ENCODE measurements around the gene ALOX12.
"Not testable (repeated sequence)": the region's sequence is repeated elsewhere in the genome, so short reads cannot be mapped to it uniquely, and the experiment has no call there.

ALOX12 gene

GRCh38 chr17:7046725-7047397 is 51.0 kb downstream of the ALOX12 start:
- H4K91ac ChIP-seq (ENCODE audit: low read depth, low read length, poor library complexity); H3K18ac ChIP-seq (ENCODE audit: low read length); H3K23ac ChIP-seq (ENCODE audit: low read depth, low read length, poor library complexity); H3K79me1 ChIP-seq (ENCODE audit: low read depth, low read length); H3K9ac ChIP-seq (ENCODE audit: low read depth, low read length, poor library complexity); H3K9me3 ChIP-seq (replicated peaks in 1 of 2; ENCODE audit: control insufficient read depth in 2 of 2, insufficient read depth in 1 of 2, low read depth in 1 of 2, low read length in 2 of 2); H2BK15ac ChIP-seq (ENCODE audit: low read length); H3K36me3 ChIP-seq (replicated peaks in 1 of 2; ENCODE audit: control insufficient read depth in 2 of 2, insufficient read depth in 2 of 2, low read length in 2 of 2); H3K14ac ChIP-seq (ENCODE audit: low read length); H3K4ac ChIP-seq (ENCODE audit: low read length); H4K8ac ChIP-seq (ENCODE audit: low read depth, low read length); H2BK5ac ChIP-seq (ENCODE audit: low read length); H3K27ac ChIP-seq (replicated peaks; ENCODE audit: low read length); H2AK5ac ChIP-seq (ENCODE audit: low read depth, low read length); DNase-seq (ENCODE audit: low spot score); H2BK12ac ChIP-seq (ENCODE audit: low read length); H2BK120ac ChIP-seq (ENCODE audit: low read depth, low read length): not testable (repeated sequence)
- peaks cover 0 to 41% (median 21%) of the 10 kb centered on the region in 3 experiments for H3K27me3 ChIP-seq (ENCODE audit: control insufficient read depth in 3 of 3, insufficient read depth in 3 of 3, low read depth in 1 of 3, low read length in 3 of 3)
- H2AFZ ChIP-seq (ENCODE audit: low read length): peak overlapping the region; percentile 76
- no CpG with 5 or more reads among the region's 26 CpGs for WGBS, 2 donors (ENCODE audit: extremely low coverage in 2 of 2, insufficient read length in 2 of 2, insufficient replicate concordance in 1 of 2)
- peak overlapping the region in 1 of 2 donors; percentile 28 for H3K4me3 ChIP-seq (ENCODE audit: low read length in 2 of 2)
- peaks cover 8 to 22% of the 10 kb centered on the region in 2 donors for H3K4me1 ChIP-seq (ENCODE audit: control insufficient read depth in 2 of 2, insufficient read depth in 1 of 2, low read depth in 1 of 2, low read length in 2 of 2)
- peak overlapping the region; percentile 57 for H3K4me2 ChIP-seq (ENCODE audit: insufficient read depth, low read length, poor library complexity, severe bottlenecking)

GRCh38 chr17:7047566-7047965 is 51.7 kb downstream of the ALOX12 start:
- no peak overlapping the region for H2AFZ ChIP-seq (ENCODE audit: low read length)
- H3K23ac ChIP-seq (ENCODE audit: low read depth, low read length, poor library complexity): no peak overlapping the region
- no peak overlapping the region for H2AK5ac ChIP-seq (ENCODE audit: low read depth, low read length)
- H3K9ac ChIP-seq (ENCODE audit: low read depth, low read length, poor library complexity): no peak overlapping the region
- H3K27ac ChIP-seq (replicated peaks; ENCODE audit: low read length): no peak overlapping the region
- H3K4me1 ChIP-seq (ENCODE audit: control insufficient read depth in 2 of 2, insufficient read depth in 1 of 2, low read depth in 1 of 2, low read length in 2 of 2): peaks cover 8 to 20% of the 10 kb centered on the region in 2 donors
- H3K4me3 ChIP-seq (ENCODE audit: low read length in 2 of 2): no peak overlapping the region
- H3K4ac ChIP-seq (ENCODE audit: low read length): no peak overlapping the region
- H3K27me3 ChIP-seq (ENCODE audit: control insufficient read depth in 3 of 3, insufficient read depth in 3 of 3, low read depth in 1 of 3, low read length in 3 of 3): peaks cover 0 to 34% (median 17%) of the 10 kb centered on the region in 3 experiments
- H3K79me1 ChIP-seq (ENCODE audit: low read depth, low read length): peaks cover 2% of the 10 kb centered on the region
- H2BK120ac ChIP-seq (ENCODE audit: low read depth, low read length): no peak overlapping the region
- H2BK15ac ChIP-seq (ENCODE audit: low read length): no peak overlapping the region
- H4K8ac ChIP-seq (ENCODE audit: low read depth, low read length): no peak overlapping the region
- no peak overlapping the region for H3K18ac ChIP-seq (ENCODE audit: low read length)
- no CpG with 5 or more reads among the region's 6 CpGs for WGBS, 2 donors (ENCODE audit: extremely low coverage in 2 of 2, insufficient read length in 2 of 2, insufficient replicate concordance in 1 of 2)
- no peak overlapping the region for H3K4me2 ChIP-seq (ENCODE audit: insufficient read depth, low read length, poor library complexity, severe bottlenecking)
- H2BK12ac ChIP-seq (ENCODE audit: low read length): no peak overlapping the region
- DNase-seq (ENCODE audit: low spot score): no peak
- no peak overlapping the region for H2BK5ac ChIP-seq (ENCODE audit: low read length)
- H3K9me3 ChIP-seq (replicated peaks in 1 of 2; ENCODE audit: control insufficient read depth in 2 of 2, insufficient read depth in 1 of 2, low read depth in 1 of 2, low read length in 2 of 2): peaks cover 0 to 6% of the 10 kb centered on the region in 2 donors
- no peak overlapping the region for H4K91ac ChIP-seq (ENCODE audit: low read depth, low read length, poor library complexity)
- H3K14ac ChIP-seq (ENCODE audit: low read length): no peak overlapping the region
- H3K36me3 ChIP-seq (replicated peaks in 1 of 2; ENCODE audit: control insufficient read depth in 2 of 2, insufficient read depth in 2 of 2, low read length in 2 of 2): no peaks in the 10 kb centered on the region

GRCh38 chr17:7048968-7049367 is 53.1 kb downstream of the ALOX12 start:
- H3K4me3 ChIP-seq (ENCODE audit: low read length in 2 of 2): no peak overlapping the region
- H4K8ac ChIP-seq (ENCODE audit: low read depth, low read length): no peak overlapping the region
- no CpG with 5 or more reads among the region's 6 CpGs for WGBS, 2 donors (ENCODE audit: extremely low coverage in 2 of 2, insufficient read length in 2 of 2, insufficient replicate concordance in 1 of 2)
- no peak overlapping the region for H2BK15ac ChIP-seq (ENCODE audit: low read length)
- peaks cover 8 to 10% of the 10 kb centered on the region in 2 donors for H3K4me1 ChIP-seq (ENCODE audit: control insufficient read depth in 2 of 2, insufficient read depth in 1 of 2, low read depth in 1 of 2, low read length in 2 of 2)
- no peak overlapping the region for H3K4me2 ChIP-seq (ENCODE audit: insufficient read depth, low read length, poor library complexity, severe bottlenecking)
- H2BK5ac ChIP-seq (ENCODE audit: low read length): no peak overlapping the region
- H3K4ac ChIP-seq (ENCODE audit: low read length): no peak overlapping the region
- H3K27me3 ChIP-seq (ENCODE audit: control insufficient read depth in 3 of 3, insufficient read depth in 3 of 3, low read depth in 1 of 3, low read length in 3 of 3): peaks cover 3 to 20% (median 9%) of the 10 kb centered on the region in 3 experiments
- no peak for DNase-seq (ENCODE audit: low spot score)
- peaks cover 0 to 2% of the 10 kb centered on the region in 2 donors for H3K9me3 ChIP-seq (replicated peaks in 1 of 2; ENCODE audit: control insufficient read depth in 2 of 2, insufficient read depth in 1 of 2, low read depth in 1 of 2, low read length in 2 of 2)
- H2AK5ac ChIP-seq (ENCODE audit: low read depth, low read length): no peak overlapping the region
- H3K14ac ChIP-seq (ENCODE audit: low read length): no peak overlapping the region
- no peak overlapping the region for H2BK120ac ChIP-seq (ENCODE audit: low read depth, low read length)
- H3K9ac ChIP-seq (ENCODE audit: low read depth, low read length, poor library complexity): no peak overlapping the region
- no peaks in the 10 kb centered on the region for H3K36me3 ChIP-seq (replicated peaks in 1 of 2; ENCODE audit: control insufficient read depth in 2 of 2, insufficient read depth in 2 of 2, low read length in 2 of 2)
- no peak overlapping the region for H2AFZ ChIP-seq (ENCODE audit: low read length)
- no peak overlapping the region for H4K91ac ChIP-seq (ENCODE audit: low read depth, low read length, poor library complexity)
- no peak overlapping the region for H3K18ac ChIP-seq (ENCODE audit: low read length)
- no peaks in the 10 kb centered on the region for H3K79me1 ChIP-seq (ENCODE audit: low read depth, low read length)
- H2BK12ac ChIP-seq (ENCODE audit: low read length): no peak overlapping the region
- no peak overlapping the region for H3K27ac ChIP-seq (replicated peaks; ENCODE audit: low read length)
- no peak overlapping the region for H3K23ac ChIP-seq (ENCODE audit: low read depth, low read length, poor library complexity)

GRCh38 chr17:7050583-7050982 is 54.7 kb downstream of the ALOX12 start:
- not testable (repeated sequence) for DNase-seq (ENCODE audit: low spot score); H2BK120ac ChIP-seq (ENCODE audit: low read depth, low read length); H3K4ac ChIP-seq (ENCODE audit: low read length); H2BK5ac ChIP-seq (ENCODE audit: low read length); H3K9ac ChIP-seq (ENCODE audit: low read depth, low read length, poor library complexity); H3K79me1 ChIP-seq (ENCODE audit: low read depth, low read length); H3K4me1 ChIP-seq (ENCODE audit: control insufficient read depth in 2 of 2, insufficient read depth in 1 of 2, low read depth in 1 of 2, low read length in 2 of 2); H3K23ac ChIP-seq (ENCODE audit: low read depth, low read length, poor library complexity); H2AFZ ChIP-seq (ENCODE audit: low read length); H3K18ac ChIP-seq (ENCODE audit: low read length); H2BK15ac ChIP-seq (ENCODE audit: low read length); H2BK12ac ChIP-seq (ENCODE audit: low read length); H3K4me2 ChIP-seq (ENCODE audit: insufficient read depth, low read length, poor library complexity, severe bottlenecking); H3K36me3 ChIP-seq (replicated peaks in 1 of 2; ENCODE audit: control insufficient read depth in 2 of 2, insufficient read depth in 2 of 2, low read length in 2 of 2); H3K27ac ChIP-seq (replicated peaks; ENCODE audit: low read length); H3K14ac ChIP-seq (ENCODE audit: low read length); H4K91ac ChIP-seq (ENCODE audit: low read depth, low read length, poor library complexity); H4K8ac ChIP-seq (ENCODE audit: low read depth, low read length); H2AK5ac ChIP-seq (ENCODE audit: low read depth, low read length); H3K9me3 ChIP-seq (replicated peaks in 1 of 2; ENCODE audit: control insufficient read depth in 2 of 2, insufficient read depth in 1 of 2, low read depth in 1 of 2, low read length in 2 of 2)
- Histone ChIP-seq H3K27me3 (ENCODE audit: control insufficient read depth in 3 of 3, insufficient read depth in 3 of 3, low read depth in 1 of 3, low read length in 3 of 3) (peaks cover 0 to 12% (median 6%) of the 10 kb centered on the region in 3 experiments), H3K4me3 (ENCODE audit: low read length in 2 of 2) (peak overlapping the region in 1 of 2 donors; percentile 56)
- no CpG with 5 or more reads among the region's 9 CpGs for WGBS, 2 donors (ENCODE audit: extremely low coverage in 2 of 2, insufficient read length in 2 of 2, insufficient replicate concordance in 1 of 2)
